ENCODE results near the gene SYCP2. TPM values are rescaled to one million over a fixed set of nuclear protein-coding genes. Genes with fewer than 3 reads are reported as not detected.
"Not testable (repeated sequence)": the region's sequence is repeated elsewhere in the genome, so short reads cannot be mapped to it uniquely, and the experiment has no call there.

SYCP2 gene
- total RNA-seq, 1 experiment from 2014 or later = 1.8 TPM

- intact Hi-C loops (cut with micrococcal nuclease) = no loop called here
- no peak for TF ChIP-seq CTCF (conservative IDR thresholded peaks at IDR 0.05; ENCODE audit: low read depth, low read length)
- TF ChIP-seq EZH2phosphoT487 (IDR thresholded peaks at IDR 0.05; ENCODE audit: borderline replicate concordance, low read length) = no peak
- TF ChIP-seq EZH2 (IDR thresholded peaks at IDR 0.05; ENCODE audit: low read length, unreplicated experiment) = no peak
- POLR2A ChIA-PET (ENCODE audit: unreplicated experiment) = no interaction called here
- Histone ChIP-seq H3K9me2 (replicated peaks; ENCODE audit: low read length) (no peaks in the 10 kb centered on the region), H3K9me3 (ENCODE audit: low read length) (no peaks in the 10 kb centered on the region), H3K79me2 (ENCODE audit: low read length) (no peaks in the 10 kb centered on the region), H3K36me3 (ENCODE audit: low read depth, low read length) (no peaks in the 10 kb centered on the region), H3K27ac (ENCODE audit: low read length) (no peak overlapping the region), H3F3A (ENCODE audit: low read length, unreplicated experiment) (no peaks in the 10 kb centered on the region), H3K4me2 (ENCODE audit: low read length) (no peak overlapping the region), H3K27me3 (ENCODE audit: low read length) (no peaks in the 10 kb centered on the region), H3K4me3 (ENCODE audit: low read length) (no peak overlapping the region), H3K9ac (ENCODE audit: low read length) (no peak overlapping the region), H2AFZ (ENCODE audit: low read length) (no peak overlapping the region), H4K20me1 (ENCODE audit: low read length) (no peaks in the 10 kb centered on the region), H3K4me1 (ENCODE audit: insufficient read depth, low read length) (no peaks in the 10 kb centered on the region)
- no TSS peak for BruUV-seq (replicated peaks)
- DNase-seq (no peak), ATAC-seq (no peak)
- CTCF ChIA-PET = no interaction called here
Observed at GRCh38 chr20:59895908-59896307, 37.5 kb downstream of the SYCP2 start.

GRCh38 chr20:59891581-59891980, 41.9 kb downstream of the SYCP2 start:
- no peak for ATAC-seq
- Histone ChIP-seq H3K4me2 (ENCODE audit: low read length) (no peak overlapping the region), H3K4me3 (ENCODE audit: low read length) (no peak overlapping the region), H3K27me3 (ENCODE audit: low read length) (no peaks in the 10 kb centered on the region), H3K4me1 (ENCODE audit: insufficient read depth, low read length) (no peaks in the 10 kb centered on the region), H4K20me1 (ENCODE audit: low read length) (no peaks in the 10 kb centered on the region), H3K9me2 (replicated peaks; ENCODE audit: low read length) (no peaks in the 10 kb centered on the region), H2AFZ (ENCODE audit: low read length) (no peak overlapping the region), H3K36me3 (ENCODE audit: low read depth, low read length) (no peaks in the 10 kb centered on the region), H3K27ac (ENCODE audit: low read length) (no peak overlapping the region), H3K9me3 (ENCODE audit: low read length) (no peaks in the 10 kb centered on the region), H3F3A (ENCODE audit: low read length, unreplicated experiment) (no peaks in the 10 kb centered on the region), H3K79me2 (ENCODE audit: low read length) (no peaks in the 10 kb centered on the region), H3K9ac (ENCODE audit: low read length) (no peak overlapping the region)
- no peak for TF ChIP-seq EZH2 (IDR thresholded peaks at IDR 0.05; ENCODE audit: low read length, unreplicated experiment)
- no peak for TF ChIP-seq CTCF (conservative IDR thresholded peaks at IDR 0.05; ENCODE audit: low read depth, low read length)
- TF ChIP-seq EZH2phosphoT487 (IDR thresholded peaks at IDR 0.05; ENCODE audit: borderline replicate concordance, low read length) = no peak
- intact Hi-C loops (cut with micrococcal nuclease) = no loop called here
- ChIA-PET POLR2A (ENCODE audit: unreplicated experiment) (no interaction called here), CTCF (no interaction called here)
- no peak for DNase-seq
- BruUV-seq (replicated peaks) = no TSS peak

- DNase-seq; H3K9me3 ChIP-seq (ENCODE audit: low read length); H4K20me1 ChIP-seq (ENCODE audit: low read length); H3K4me2 ChIP-seq (ENCODE audit: low read length); H3K79me2 ChIP-seq (ENCODE audit: low read length); H3F3A ChIP-seq (ENCODE audit: low read length, unreplicated experiment); H3K36me3 ChIP-seq (ENCODE audit: low read depth, low read length); H3K27ac ChIP-seq (ENCODE audit: low read length); H3K9ac ChIP-seq (ENCODE audit: low read length); CTCF ChIA-PET; POLR2A ChIA-PET (ENCODE audit: unreplicated experiment); H3K9me2 ChIP-seq (replicated peaks; ENCODE audit: low read length); intact Hi-C loops (cut with micrococcal nuclease); H3K4me3 ChIP-seq (ENCODE audit: low read length); BruUV-seq (replicated peaks); H3K27me3 ChIP-seq (ENCODE audit: low read length); ATAC-seq; H2AFZ ChIP-seq (ENCODE audit: low read length); H3K4me1 ChIP-seq (ENCODE audit: insufficient read depth, low read length): not testable (repeated sequence)
Observed at GRCh38 chr20:59890035-59890434, 43.4 kb downstream of the SYCP2 start.

Data from PC-3 (cell line).